IPS DF 6.9 (cell line): ENCODE data around the gene PSMD11.

ENCODE experiments used
- DNase-seq: peaks from one replicate; pipeline ENCODE4 v3.0.0-alpha.2; 2013; ENCODE audit warnings: low read depth, low spot score
- H3K27ac ChIP-seq: one replicate; pipeline ENCODE4 v1.5.1; 2013; ENCODE audit warnings: low read length, control low read depth
- H3K27me3 ChIP-seq: 2 replicates; pipeline ENCODE4 v1.6.1; 2013; ENCODE audit warnings: mild to moderate bottlenecking, low read length; ENCODE audit not compliant: control insufficient read depth, insufficient read depth
- H3K36me3 ChIP-seq: 2 replicates; pipeline ENCODE4 v1.6.1; 2013; ENCODE audit warnings: low read length; ENCODE audit not compliant: control insufficient read depth, insufficient read depth
- H3K4me1 ChIP-seq: 2 replicates; pipeline ENCODE4 v1.6.1; 2013; ENCODE audit warnings: low read length; ENCODE audit not compliant: control insufficient read depth, insufficient read depth
- H3K4me3 ChIP-seq: 2 replicates; pipeline ENCODE4 v1.5.1; 2013; ENCODE audit warnings: mild to moderate bottlenecking, low read length
- H3K9me3 ChIP-seq: 2 replicates; pipeline ENCODE4 v1.6.1; 2013; ENCODE audit warnings: low read length, inconsistent platforms; ENCODE audit not compliant: control insufficient read depth, insufficient read depth
- WGBS: extraction: QIAGEN DNeasy Blood & Tissue Kit; methylation state at CpG from one replicate; pipeline ENCODE4 v1.1.7; 2013; ENCODE audit warnings: mixed read lengths, missing lambda C conversion rate; ENCODE audit not compliant: insufficient read length, insufficient coverage; 5-methylcytosine and 5-hydroxymethylcytosine counted together

PSMD11 gene

DNA sequence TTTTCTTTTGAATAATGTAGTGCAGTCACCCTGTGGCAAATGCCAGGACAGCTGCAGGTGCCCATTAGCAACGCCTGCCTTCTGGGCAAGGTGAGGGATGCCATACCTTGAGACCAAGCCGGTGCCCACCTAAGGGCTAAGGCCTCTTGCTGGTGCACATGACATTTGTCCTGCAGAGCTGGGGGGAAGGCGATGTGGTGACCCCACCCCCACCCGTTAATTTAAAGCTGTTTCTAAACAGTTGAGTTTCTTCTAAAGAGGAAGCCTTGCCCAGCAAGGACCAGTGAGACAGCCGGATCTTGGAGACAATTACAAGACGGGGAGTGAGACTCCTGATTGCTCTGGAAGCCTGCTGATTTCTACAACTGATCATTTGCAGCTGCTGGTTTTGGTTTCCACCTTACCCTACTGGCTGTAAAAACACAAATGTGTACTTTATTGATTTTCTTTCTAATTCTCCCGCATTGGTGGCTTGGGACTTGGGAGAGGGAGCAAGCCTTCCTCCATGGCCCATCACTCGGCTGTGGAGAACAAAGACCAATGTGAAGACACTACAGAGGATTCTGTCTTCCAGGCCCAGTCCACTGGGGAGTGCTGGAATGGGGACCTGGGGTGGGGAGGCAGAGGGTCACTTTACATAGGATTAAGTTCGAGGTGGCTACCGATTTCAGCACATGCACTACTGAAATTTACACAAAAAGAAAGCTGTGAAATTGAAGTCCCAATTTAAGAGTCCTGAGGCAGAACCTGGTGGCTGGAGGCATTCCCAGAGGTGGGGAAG, 45.2 kb downstream of the PSMD11 start:
- Histone ChIP-seq H3K27ac (no peak overlapping the region), H3K4me1 (peaks cover 5% of the 10 kb centered on the region), H3K36me3 (no peaks in the 10 kb centered on the region; the same call in 1 of the 2 replicates), H3K4me3 (no peak overlapping the region), H3K27me3 (no peaks in the 10 kb centered on the region), H3K9me3 (no peaks in the 10 kb centered on the region)
- no peak for DNase-seq
- no CpG with 5 or more reads among the region's 10 CpGs for WGBS

DNA sequence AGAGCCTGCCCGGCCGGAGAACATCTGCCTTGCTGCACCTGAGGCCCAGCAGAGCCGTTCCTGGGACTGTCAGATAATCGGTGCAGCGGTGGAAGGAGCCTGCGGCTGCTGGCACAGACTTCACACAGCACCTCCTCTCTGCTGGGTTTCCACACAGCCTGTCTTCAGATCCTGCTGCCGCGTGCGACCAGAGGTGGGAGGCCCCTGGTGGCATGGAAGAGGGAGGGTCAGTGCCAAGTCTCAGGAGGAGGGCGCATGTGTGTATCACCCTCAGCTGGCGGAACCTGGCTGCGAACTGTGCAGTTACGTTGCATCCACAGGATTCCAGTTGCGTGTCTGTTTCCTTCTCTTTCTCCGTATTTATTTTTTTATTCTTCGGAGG, 45.8 kb downstream of the PSMD11 start:
- no peaks in the 10 kb centered on the region for H3K9me3 ChIP-seq
- H3K4me3 ChIP-seq, result no peak overlapping the region
- H3K36me3 ChIP-seq, result no peaks in the 10 kb centered on the region; the same call in 1 of the 2 replicates
- no peaks in the 10 kb centered on the region for H3K27me3 ChIP-seq
- no CpG with 5 or more reads among the region's 16 CpGs for WGBS
- H3K4me1 ChIP-seq, result peaks cover 5% of the 10 kb centered on the region
- DNase-seq, result no peak
- H3K27ac ChIP-seq, result no peak overlapping the region

DNA sequence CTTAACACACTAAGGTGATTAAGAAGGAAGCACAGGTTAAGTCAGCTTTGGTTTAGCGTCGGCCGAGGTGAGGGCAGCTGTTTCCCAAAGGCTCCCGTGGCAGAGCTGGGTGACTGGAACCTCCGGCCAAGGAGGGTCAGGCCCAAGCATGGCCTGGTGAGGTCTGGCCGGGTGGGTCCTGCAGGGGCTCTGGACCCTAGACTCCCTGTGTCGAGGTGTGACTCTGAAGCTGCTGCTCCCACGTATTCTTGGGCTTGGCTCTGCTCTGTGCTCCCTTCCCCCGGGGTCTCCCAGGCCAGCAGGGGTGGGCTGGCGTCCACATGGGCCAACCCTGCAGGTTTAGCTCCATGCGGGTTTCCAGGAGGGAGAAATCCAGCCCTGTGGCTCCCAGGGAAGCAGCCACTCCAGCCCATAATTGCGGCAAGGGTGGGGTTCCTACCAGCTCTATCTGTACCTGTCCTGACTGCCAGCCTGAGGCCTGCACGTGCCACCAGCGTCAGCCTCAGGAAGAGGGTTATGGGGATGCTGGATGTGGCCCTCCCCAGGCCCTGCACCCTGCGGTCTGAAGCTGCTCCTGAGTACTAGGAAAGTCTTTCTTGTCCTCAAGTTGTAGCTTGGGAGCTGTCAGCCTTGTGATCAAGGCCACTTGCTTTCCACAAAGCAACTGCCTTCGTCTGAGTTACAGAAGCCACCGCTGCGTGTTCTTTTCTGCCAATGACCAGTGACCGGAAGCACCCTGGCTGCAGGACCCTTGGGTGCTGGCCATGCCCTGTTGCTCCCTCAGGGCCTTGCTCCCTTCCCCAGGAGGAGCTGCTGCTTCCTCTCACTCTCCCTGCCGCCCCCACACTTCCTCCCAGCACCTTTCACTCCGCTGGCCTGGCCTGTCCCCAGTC, 47.3 kb downstream of the PSMD11 start:
- WGBS, result no CpG with 5 or more reads among the region's 21 CpGs
- Histone ChIP-seq H3K9me3 (no peaks in the 10 kb centered on the region), H3K4me3 (no peak overlapping the region), H3K36me3 (no peaks in the 10 kb centered on the region; the same call in 1 of the 2 replicates), H3K4me1 (peaks cover 3% of the 10 kb centered on the region), H3K27ac (no peak overlapping the region), H3K27me3 (no peaks in the 10 kb centered on the region)
- DNase-seq, result no peak

DNA sequence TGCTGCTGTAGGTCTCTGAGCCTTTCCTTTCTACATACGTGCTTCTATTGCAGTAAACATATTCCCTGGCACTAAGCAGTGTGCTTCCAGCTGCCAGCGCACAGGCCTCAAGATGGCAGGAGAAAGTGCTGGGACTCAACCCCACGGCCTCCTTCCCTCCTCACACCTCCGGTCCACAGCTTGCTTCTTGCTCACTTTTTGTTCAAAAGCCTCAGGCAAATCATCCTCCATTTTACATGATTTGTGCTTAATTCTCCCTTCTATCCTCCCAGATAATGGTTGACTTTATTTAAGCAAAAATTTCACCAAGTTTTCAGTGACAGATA, 47.9 kb downstream of the PSMD11 start:
- H3K36me3 ChIP-seq, result no peaks in the 10 kb centered on the region; the same call in 1 of the 2 replicates
- no peaks in the 10 kb centered on the region for H3K9me3 ChIP-seq
- no CpG with 5 or more reads among the region's 4 CpGs for WGBS
- H3K27ac ChIP-seq, result no peak overlapping the region
- no peaks in the 10 kb centered on the region for H3K27me3 ChIP-seq
- H3K4me3 ChIP-seq, result no peak overlapping the region
- H3K4me1 ChIP-seq, result peaks cover 3% of the 10 kb centered on the region
- DNase-seq, result no peak

DNA sequence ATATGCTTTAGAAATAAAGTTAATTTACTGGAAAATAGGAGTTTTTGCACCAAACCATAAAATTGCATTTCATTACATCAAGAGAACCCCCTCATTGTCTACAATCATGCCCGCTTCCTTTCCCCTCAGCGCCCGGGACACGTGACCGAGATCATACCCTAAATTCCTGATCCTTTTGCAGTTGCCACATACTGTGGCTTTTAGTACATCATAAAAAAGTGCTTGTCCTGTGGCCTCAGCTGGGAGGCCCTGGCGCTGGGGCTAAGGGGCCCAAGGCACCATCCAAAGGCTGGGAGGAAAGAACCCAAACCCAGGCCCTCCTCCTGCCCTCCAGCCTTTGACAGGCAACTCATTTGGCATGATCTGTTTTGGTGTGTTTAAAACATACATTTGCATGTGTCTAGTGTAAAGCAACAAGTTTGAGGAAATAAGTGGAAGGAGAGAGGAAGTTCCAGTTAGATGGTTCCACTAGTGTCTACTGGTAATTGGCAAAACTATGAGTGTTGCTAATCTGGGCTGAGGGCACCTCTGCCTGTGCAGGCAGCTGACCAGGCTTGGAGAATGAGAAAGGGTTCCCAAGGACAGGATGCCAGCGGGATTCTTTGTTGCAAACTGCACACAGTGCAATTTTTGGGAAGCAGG, 48.5 kb downstream of the PSMD11 start:
- H3K4me1 ChIP-seq, result peaks cover 3% of the 10 kb centered on the region
- H3K27me3 ChIP-seq, result no peaks in the 10 kb centered on the region

DNA sequence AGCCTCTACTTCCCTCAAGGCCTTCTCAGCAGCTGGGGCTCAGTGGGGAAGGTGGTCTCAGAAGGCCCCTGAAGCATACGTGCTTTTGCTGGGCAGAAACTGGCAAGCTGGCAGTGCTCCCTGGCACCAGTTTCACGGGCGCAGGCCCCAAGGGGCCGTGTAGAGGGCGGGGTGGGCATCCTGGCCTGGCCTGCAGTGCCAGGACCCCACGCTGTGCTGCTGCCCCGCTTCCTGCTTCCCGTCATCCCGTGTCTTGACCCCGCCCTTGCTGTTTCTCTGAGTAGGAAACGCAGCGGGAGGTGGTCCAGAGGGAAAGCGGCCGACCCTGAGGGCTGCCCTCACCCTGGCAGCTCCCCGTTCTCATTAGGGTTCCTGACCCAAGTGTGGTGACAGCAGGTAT, 49.3 kb downstream of the PSMD11 start:
- H3K27me3 ChIP-seq, result no peaks in the 10 kb centered on the region
- H3K4me3 ChIP-seq, result no peak overlapping the region
- no peak overlapping the region for H3K27ac ChIP-seq
- no peaks in the 10 kb centered on the region; the same call in 1 of the 2 replicates for H3K4me1 ChIP-seq
- H3K36me3 ChIP-seq, result no peaks in the 10 kb centered on the region; the same call in 1 of the 2 replicates
- WGBS, result no CpG with 5 or more reads among the region's 15 CpGs
- H3K9me3 ChIP-seq, result no peaks in the 10 kb centered on the region
- DNase-seq, result no peak

More for the DNA sequence above, 48.5 kb downstream of the PSMD11 start:
- Histone ChIP-seq H3K4me3 (no peak overlapping the region), H3K36me3 (no peaks in the 10 kb centered on the region; the same call in 1 of the 2 replicates), H3K9me3 (no peaks in the 10 kb centered on the region), H3K27ac (no peak overlapping the region)
- no CpG with 5 or more reads among the region's 7 CpGs for WGBS
- DNase-seq, result no peak

DNA sequence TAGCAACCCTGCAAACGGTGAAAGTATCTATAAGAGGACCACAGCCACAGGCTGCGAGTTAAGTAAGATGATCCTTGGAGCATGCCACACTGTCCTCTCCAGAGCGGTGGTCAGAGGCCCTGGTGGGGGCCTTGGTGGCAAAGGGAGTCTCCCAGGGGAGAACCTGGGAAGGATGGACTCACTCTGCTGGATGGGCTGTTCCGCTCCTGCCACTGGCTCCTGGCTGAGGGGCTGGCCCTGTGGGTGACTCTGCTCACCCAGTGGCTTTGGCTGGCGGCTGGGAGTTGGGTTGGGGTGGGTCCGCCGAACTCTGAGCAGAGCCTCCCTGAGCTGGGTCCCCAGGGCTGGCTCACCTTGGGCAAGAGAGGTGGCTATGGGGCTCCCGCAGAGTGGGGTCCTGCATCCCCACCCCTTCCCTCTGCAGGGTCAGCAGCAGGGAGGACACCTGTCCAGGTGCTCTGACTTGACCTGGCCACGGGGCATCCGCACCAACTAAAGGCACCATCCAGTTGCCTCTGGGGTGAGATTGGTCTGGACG, 49.7 kb downstream of the PSMD11 start:
- H3K27ac ChIP-seq, result no peak overlapping the region
- no CpG with 5 or more reads among the region's 11 CpGs for WGBS
- H3K4me3 ChIP-seq, result no peak overlapping the region
- no peaks in the 10 kb centered on the region; the same call in 1 of the 2 replicates for H3K36me3 ChIP-seq
- H3K27me3 ChIP-seq, result no peaks in the 10 kb centered on the region
- H3K4me1 ChIP-seq, result no peaks in the 10 kb centered on the region; the same call in 1 of the 2 replicates
- no peaks in the 10 kb centered on the region for H3K9me3 ChIP-seq
- DNase-seq, result no peak

DNA sequence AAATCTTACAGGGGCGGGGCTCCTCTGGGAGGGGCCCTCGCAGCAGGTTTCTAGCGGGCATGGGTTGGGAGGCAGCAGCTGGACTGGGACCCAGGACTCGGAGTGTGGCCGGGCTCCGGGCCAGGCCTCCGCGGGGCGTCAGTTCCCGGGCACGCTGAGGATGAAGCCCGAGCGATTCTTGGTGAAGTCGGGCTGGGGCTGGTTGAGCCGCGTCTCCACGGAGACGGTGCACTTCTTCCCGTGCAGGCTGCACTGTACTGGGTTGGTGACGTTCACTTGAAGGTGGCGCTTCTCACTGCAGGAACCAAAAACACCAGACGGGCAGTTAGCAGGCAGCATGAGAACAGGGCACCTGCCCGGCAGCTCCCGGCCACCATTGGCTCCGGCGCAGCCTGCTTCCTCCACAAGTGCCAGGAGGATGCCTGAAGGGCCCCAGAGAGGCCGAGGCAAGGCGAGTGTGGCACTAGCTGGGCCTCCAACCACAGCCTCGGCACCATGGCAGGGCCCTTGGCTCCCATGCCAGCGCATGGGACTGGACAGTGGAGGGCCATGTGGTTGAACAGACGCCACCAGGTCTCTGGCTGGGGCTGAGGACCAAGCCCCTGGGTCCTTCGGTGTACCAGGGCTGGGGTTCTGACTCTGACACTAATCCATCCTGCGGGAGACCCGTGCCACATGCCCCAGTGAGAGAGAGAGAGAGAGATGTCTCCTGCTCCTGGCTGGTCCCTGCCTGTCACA, 50.5 kb downstream of the PSMD11 start:
- Histone ChIP-seq H3K27me3 (no peaks in the 10 kb centered on the region), H3K9me3 (no peaks in the 10 kb centered on the region), H3K4me1 (no peaks in the 10 kb centered on the region; the same call in 1 of the 2 replicates), H3K4me3 (no peak overlapping the region), H3K36me3 (no peaks in the 10 kb centered on the region; the same call in 1 of the 2 replicates), H3K27ac (no peak overlapping the region)
- DNase-seq, result no peak
- no CpG with 5 or more reads among the region's 34 CpGs for WGBS

DNA sequence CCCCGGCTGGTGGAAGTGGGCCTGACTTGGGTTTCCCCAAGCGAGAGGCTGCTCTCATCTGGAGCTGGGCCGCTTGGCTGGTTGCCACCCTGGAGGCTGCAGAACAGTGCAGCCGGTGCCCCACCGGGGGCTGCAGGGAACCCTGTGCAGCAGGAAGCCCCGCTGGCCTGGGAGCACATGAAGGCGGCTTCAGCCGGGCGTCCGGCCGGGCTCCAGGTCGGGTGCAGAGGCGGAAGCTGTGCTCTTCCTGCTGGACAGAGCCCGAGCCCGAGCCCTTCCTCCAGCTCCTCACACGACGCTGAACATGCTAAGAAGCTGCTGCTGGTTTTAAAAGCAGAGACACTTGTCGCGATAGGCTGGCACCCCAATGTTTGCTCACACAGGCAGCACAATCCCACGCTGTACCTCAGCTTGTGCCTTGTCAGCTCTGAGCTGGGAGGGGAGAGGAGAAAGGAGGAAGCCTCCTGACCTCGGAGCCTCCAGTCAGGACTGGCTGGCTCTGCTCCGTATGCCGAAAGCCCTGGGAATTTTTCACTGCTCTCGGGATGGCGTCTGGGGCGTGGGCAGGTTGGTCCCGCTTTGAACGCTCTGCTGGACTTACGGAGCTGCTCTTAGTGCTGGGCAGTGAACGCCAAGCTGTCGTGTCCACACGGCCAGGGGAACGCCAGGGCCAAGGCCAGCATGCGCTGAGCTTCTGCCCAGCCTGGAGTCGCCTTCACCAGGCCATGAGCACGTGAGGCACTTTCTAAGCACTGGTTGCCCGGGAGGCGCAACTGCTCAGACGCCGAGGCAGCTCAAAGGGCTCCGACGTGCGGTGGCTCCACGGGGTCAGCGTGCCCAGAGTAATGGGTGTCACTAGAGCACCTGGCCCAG, 51.3 kb downstream of the PSMD11 start:
- Histone ChIP-seq H3K27ac (no peak overlapping the region), H3K4me3 (no peak overlapping the region), H3K4me1 (no peaks in the 10 kb centered on the region; the same call in 1 of the 2 replicates), H3K9me3 (no peaks in the 10 kb centered on the region), H3K36me3 (no peaks in the 10 kb centered on the region; the same call in 1 of the 2 replicates), H3K27me3 (no peaks in the 10 kb centered on the region)
- WGBS, result no CpG with 5 or more reads among the region's 45 CpGs
- DNase-seq, result no peak
